Activated T-cell treated with anti-CD3 and anti-CD28 coated beads for 24 hours (primary cell): Measurements from ENCODE around the gene TPM1.
A peak's percentile ranks its signal among the peaks of the same experiment; 100 is the strongest.

ENCODE experiments used
- DNase-seq: peaks from one replicate; pipeline ENCODE4 v3.0.0-alpha.2; 2020; ENCODE audit warnings: low read depth

Gene TPM1

GRCh38 chr15:63041402-63041973, 1.1 kb upstream of the TPM1 start:
- DNase-seq, result no peak

- DNase-seq, result no peak
Observed at GRCh38 chr15:63042877-63043334, 359 bp downstream of the TPM1 start.

GRCh38 chr15:63043335-63044076, 959 bp downstream of the TPM1 start:
- DNase-seq, result no peak

- no peak for DNase-seq
Observed at GRCh38 chr15:63044077-63044644, 1.6 kb downstream of the TPM1 start.

- no peak for DNase-seq
Observed at GRCh38 chr15:63044645-63045464, 2.3 kb downstream of the TPM1 start.

GRCh38 chr15:63045465-63045840, 2.9 kb downstream of the TPM1 start:
- DNase-seq, result no peak

GRCh38 chr15:63045879-63046278, 3.3 kb downstream of the TPM1 start:
- DNase-seq, result no peak

- no peak for DNase-seq
Observed at GRCh38 chr15:63046917-63047760, 4.6 kb downstream of the TPM1 start.

GRCh38 chr15:63047792-63048114, 5.2 kb downstream of the TPM1 start:
- no peak for DNase-seq

- DNase-seq, result peak; percentile 78
Observed at GRCh38 chr15:63048115-63048775, 5.7 kb downstream of the TPM1 start.

GRCh38 chr15:63048776-63049665, 6.5 kb downstream of the TPM1 start:
- DNase-seq, result peak; percentile 8

- DNase-seq, result no peak
Observed at GRCh38 chr15:63049783-63050371, 7.3 kb downstream of the TPM1 start.

- DNase-seq, result no peak
Observed at GRCh38 chr15:63050731-63051155, 8.2 kb downstream of the TPM1 start.

- DNase-seq, result no peak
Observed at GRCh38 chr15:63051156-63052066, 8.9 kb downstream of the TPM1 start.

GRCh38 chr15:63052077-63052841, 9.7 kb downstream of the TPM1 start:
- no peak for DNase-seq

- no peak for DNase-seq
Observed at GRCh38 chr15:63052961-63053698, 10.6 kb downstream of the TPM1 start.

- DNase-seq, result no peak
Observed at GRCh38 chr15:63054281-63054683, 11.7 kb downstream of the TPM1 start.
